Mesendoderm (in vitro differentiated cells): ENCODE data around the gene CTNNA2.

Source experiments
- DNase-seq: peaks from one replicate; pipeline ENCODE4 v3.0.0; 2013
- H2AK5ac ChIP-seq: 2 replicates; pipeline ENCODE4 v1.6.1; 2013; ENCODE audit warnings: low read length, inconsistent platforms
- H2BK120ac ChIP-seq: 2 replicates; pipeline ENCODE4 v1.6.1; 2013; ENCODE audit warnings: low read depth, mild to moderate bottlenecking, low read length, moderate library complexity, mixed read lengths
- H2BK15ac ChIP-seq: replicated peaks from 2 replicates; pipeline ENCODE4 v1.6.1; 2013; ENCODE audit warnings: low read depth, mild to moderate bottlenecking, moderate library complexity
- H2BK5ac ChIP-seq: 2 replicates; pipeline ENCODE4 v1.6.1; 2013; ENCODE audit warnings: low read length, inconsistent platforms
- H3K18ac ChIP-seq: 2 replicates; pipeline ENCODE4 v1.6.1; 2013; ENCODE audit warnings: mild to moderate bottlenecking, low read length, mixed read lengths
- H3K23ac ChIP-seq: one replicate; pipeline ENCODE4 v1.6.1; 2013; ENCODE audit warnings: low read length
- H3K27ac ChIP-seq: 2 replicates; pipeline ENCODE4 v1.5.1; 2013; ENCODE audit warnings: low read depth, mild to moderate bottlenecking, inconsistent platforms, low read length, moderate library complexity
- H3K27me3 ChIP-seq: 2 replicates; pipeline ENCODE4 v1.6.1; 2013; ENCODE audit warnings: low read length, control low read depth, mild to moderate bottlenecking, inconsistent platforms; ENCODE audit not compliant: insufficient read depth, poor library complexity
- H3K36me3 ChIP-seq: 2 replicates; pipeline ENCODE4 v1.6.1; 2013; ENCODE audit warnings: low read length, inconsistent platforms; ENCODE audit not compliant: control insufficient read depth, insufficient read depth
- H3K4ac ChIP-seq: one replicate; pipeline ENCODE4 v1.6.1; 2013; ENCODE audit warnings: low read depth, mild to moderate bottlenecking, low read length, moderate library complexity
- H3K4me1 ChIP-seq: 2 replicates; pipeline ENCODE4 v1.6.1; 2013; ENCODE audit warnings: low read depth, low read length, inconsistent platforms; ENCODE audit not compliant: control insufficient read depth
- H3K4me2 ChIP-seq: 2 replicates; pipeline ENCODE4 v1.6.1; 2013; ENCODE audit warnings: low read length
- H3K4me3 ChIP-seq: 2 replicates; pipeline ENCODE4 v1.5.1; 2013; ENCODE audit warnings: mild to moderate bottlenecking, low read length
- H3K56ac ChIP-seq: one replicate; pipeline ENCODE4 v1.6.1; 2013; ENCODE audit warnings: low read length
- H3K79me1 ChIP-seq: 2 replicates; pipeline ENCODE4 v1.6.1; 2013; ENCODE audit warnings: low read length, inconsistent platforms
- H3K79me2 ChIP-seq: 2 replicates; pipeline ENCODE4 v1.6.1; 2013; ENCODE audit warnings: mild to moderate bottlenecking, low read length; ENCODE audit not compliant: control insufficient read depth, insufficient read depth
- H3K9ac ChIP-seq: 2 replicates; pipeline ENCODE4 v1.6.1; 2013; ENCODE audit warnings: low read length, inconsistent platforms
- H4K5ac ChIP-seq: one replicate; pipeline ENCODE4 v1.6.1; 2013; ENCODE audit warnings: low read length
- H4K8ac ChIP-seq: one replicate; pipeline ENCODE4 v1.6.1; 2013; ENCODE audit warnings: low read depth, mild to moderate bottlenecking, control low read depth, low read length, moderate library complexity
- WGBS: extraction: QIAGEN DNeasy Blood & Tissue Kit; methylation state at CpG from one replicate; pipeline ENCODE4 v1.1.7; 2013; ENCODE audit warnings: low lambda C conversion rate, missing lambda C conversion rate; ENCODE audit not compliant: insufficient coverage; ENCODE audit errors: extremely low coverage; 5-methylcytosine and 5-hydroxymethylcytosine counted together

The CTNNA2 gene

GRCh38 chr2:80621656-80622055, 1108.8 kb downstream of the CTNNA2 start:
- no peak overlapping the region for H2BK120ac ChIP-seq
- no peak overlapping the region for H3K27ac ChIP-seq
- no peak overlapping the region for H3K4ac ChIP-seq
- H3K4me1 ChIP-seq = no peaks in the 10 kb centered on the region
- no peak overlapping the region for H4K5ac ChIP-seq
- no peak overlapping the region for H2BK5ac ChIP-seq
- no peak for DNase-seq
- H3K79me2 ChIP-seq = no peaks in the 10 kb centered on the region
- H3K36me3 ChIP-seq = no peaks in the 10 kb centered on the region
- no peak overlapping the region for H2AK5ac ChIP-seq
- H3K27me3 ChIP-seq = no peaks in the 10 kb centered on the region
- H2BK15ac ChIP-seq = no peak overlapping the region
- no peak overlapping the region for H3K9ac ChIP-seq
- H3K23ac ChIP-seq = no peak overlapping the region
- WGBS = no CpG with 5 or more reads among the region's 3 CpGs
- no peak overlapping the region for H4K8ac ChIP-seq
- H3K56ac ChIP-seq = no peak overlapping the region
- H3K4me3 ChIP-seq = no peak overlapping the region
- H3K4me2 ChIP-seq = no peak overlapping the region
- H3K79me1 ChIP-seq = no peaks in the 10 kb centered on the region
- H3K18ac ChIP-seq = no peak overlapping the region

- H3K27ac ChIP-seq = no peak overlapping the region
- H3K56ac ChIP-seq = no peak overlapping the region
- no peak overlapping the region for H2BK120ac ChIP-seq
- H4K5ac ChIP-seq = no peak overlapping the region
- no peak for DNase-seq
- no peaks in the 10 kb centered on the region for H3K27me3 ChIP-seq
- H3K4me1 ChIP-seq = no peaks in the 10 kb centered on the region
- no peak overlapping the region for H3K4me3 ChIP-seq
- H3K36me3 ChIP-seq = no peaks in the 10 kb centered on the region
- no peak overlapping the region for H2AK5ac ChIP-seq
- no peak overlapping the region for H2BK5ac ChIP-seq
- H3K9ac ChIP-seq = no peak overlapping the region
- H3K79me2 ChIP-seq = no peaks in the 10 kb centered on the region
- H3K23ac ChIP-seq = no peak overlapping the region
- no peak overlapping the region for H2BK15ac ChIP-seq
- H4K8ac ChIP-seq = no peak overlapping the region
- no CpG with 5 or more reads among the region's 3 CpGs for WGBS
- no peaks in the 10 kb centered on the region for H3K79me1 ChIP-seq
- H3K4ac ChIP-seq = no peak overlapping the region
- no peak overlapping the region for H3K4me2 ChIP-seq
- H3K18ac ChIP-seq = no peak overlapping the region
Measured at GRCh38 chr2:80624062-80624461, 1111.2 kb downstream of the CTNNA2 start.

GRCh38 chr2:80634590-80634989, 1121.7 kb downstream of the CTNNA2 start:
- H4K5ac ChIP-seq = no peak overlapping the region
- H2BK15ac ChIP-seq = no peak overlapping the region
- H4K8ac ChIP-seq = no peak overlapping the region
- H3K4me1 ChIP-seq = no peaks in the 10 kb centered on the region
- no peak overlapping the region for H2BK5ac ChIP-seq
- H3K79me2 ChIP-seq = no peaks in the 10 kb centered on the region
- no CpG with 5 or more reads among the region's 4 CpGs for WGBS
- no peak overlapping the region for H3K4ac ChIP-seq
- no peaks in the 10 kb centered on the region for H3K79me1 ChIP-seq
- no peak overlapping the region for H2AK5ac ChIP-seq
- no peaks in the 10 kb centered on the region for H3K36me3 ChIP-seq
- H3K9ac ChIP-seq = no peak overlapping the region
- H3K4me2 ChIP-seq = no peak overlapping the region
- no peak overlapping the region for H2BK120ac ChIP-seq
- H3K23ac ChIP-seq = no peak overlapping the region
- H3K4me3 ChIP-seq = no peak overlapping the region
- no peak overlapping the region for H3K27ac ChIP-seq
- no peak overlapping the region for H3K56ac ChIP-seq
- H3K27me3 ChIP-seq = no peaks in the 10 kb centered on the region
- H3K18ac ChIP-seq = no peak overlapping the region
- no peak for DNase-seq

GRCh38 chr2:80638783-80639182, 1125.9 kb downstream of the CTNNA2 start:
- H3K36me3 ChIP-seq = no peaks in the 10 kb centered on the region
- H4K5ac ChIP-seq = no peak overlapping the region
- no peak overlapping the region for H3K23ac ChIP-seq
- no peaks in the 10 kb centered on the region for H3K4me1 ChIP-seq
- WGBS = no CpG with 5 or more reads among the region's 1 CpG
- no peak overlapping the region for H2BK120ac ChIP-seq
- DNase-seq = peak; percentile 13
- no peak overlapping the region for H3K9ac ChIP-seq
- no peak overlapping the region for H3K4ac ChIP-seq
- H3K56ac ChIP-seq = no peak overlapping the region
- no peaks in the 10 kb centered on the region for H3K79me1 ChIP-seq
- no peak overlapping the region for H2BK15ac ChIP-seq
- no peak overlapping the region for H2BK5ac ChIP-seq
- no peak overlapping the region for H3K4me2 ChIP-seq
- no peaks in the 10 kb centered on the region for H3K79me2 ChIP-seq
- H4K8ac ChIP-seq = no peak overlapping the region
- no peak overlapping the region for H3K18ac ChIP-seq
- no peaks in the 10 kb centered on the region for H3K27me3 ChIP-seq
- H3K4me3 ChIP-seq = no peak overlapping the region
- no peak overlapping the region for H2AK5ac ChIP-seq
- H3K27ac ChIP-seq = no peak overlapping the region

- H3K4me3 ChIP-seq = no peak overlapping the region
- no peak overlapping the region for H4K8ac ChIP-seq
- H3K18ac ChIP-seq = no peak overlapping the region
- no peak overlapping the region for H2BK5ac ChIP-seq
- H3K9ac ChIP-seq = no peak overlapping the region
- H3K36me3 ChIP-seq = no peaks in the 10 kb centered on the region
- H3K56ac ChIP-seq = no peak overlapping the region
- WGBS = no CpG with 5 or more reads among the region's 2 CpGs
- no peak overlapping the region for H3K4ac ChIP-seq
- no peak overlapping the region for H3K4me2 ChIP-seq
- H2AK5ac ChIP-seq = no peak overlapping the region
- H4K5ac ChIP-seq = no peak overlapping the region
- no peaks in the 10 kb centered on the region for H3K79me2 ChIP-seq
- no peaks in the 10 kb centered on the region for H3K4me1 ChIP-seq
- H3K23ac ChIP-seq = no peak overlapping the region
- H2BK15ac ChIP-seq = no peak overlapping the region
- no peak for DNase-seq
- H3K27ac ChIP-seq = no peak overlapping the region
- no peaks in the 10 kb centered on the region for H3K27me3 ChIP-seq
- H3K79me1 ChIP-seq = no peaks in the 10 kb centered on the region
- H2BK120ac ChIP-seq = no peak overlapping the region
Measured at GRCh38 chr2:80642465-80642864, 1129.6 kb downstream of the CTNNA2 start.

- H3K36me3 ChIP-seq = no peaks in the 10 kb centered on the region
- DNase-seq = no peak
- no peak overlapping the region for H4K5ac ChIP-seq
- H3K27ac ChIP-seq = no peak overlapping the region
- H3K23ac ChIP-seq = no peak overlapping the region
- no peak overlapping the region for H2AK5ac ChIP-seq
- H3K56ac ChIP-seq = no peak overlapping the region
- no peak overlapping the region for H3K9ac ChIP-seq
- H3K79me1 ChIP-seq = no peaks in the 10 kb centered on the region
- no peaks in the 10 kb centered on the region for H3K27me3 ChIP-seq
- H3K4me1 ChIP-seq = no peaks in the 10 kb centered on the region
- no peak overlapping the region for H2BK15ac ChIP-seq
- H3K4me3 ChIP-seq = no peak overlapping the region
- no peak overlapping the region for H2BK5ac ChIP-seq
- H3K79me2 ChIP-seq = no peaks in the 10 kb centered on the region
- H4K8ac ChIP-seq = no peak overlapping the region
- H3K4me2 ChIP-seq = no peak overlapping the region
- H3K4ac ChIP-seq = no peak overlapping the region
- H3K18ac ChIP-seq = no peak overlapping the region
- no peak overlapping the region for H2BK120ac ChIP-seq
Measured at GRCh38 chr2:80643598-80643997, 1130.7 kb downstream of the CTNNA2 start.
